Trophoblast cell (in vitro differentiated cells and primary cell): Measurements from ENCODE around the gene ADK.

Experiments
- DNase-seq, 2 donors: peaks; one replicate each; pipeline ENCODE4 v3.0.0-alpha.2; 2016
- H2AFZ ChIP-seq: 2 replicates; pipeline ENCODE4 v1.6.1; 2013; ENCODE audit warnings: low read length, moderate library complexity, mild to moderate bottlenecking; ENCODE audit not compliant: insufficient read depth, poor library complexity
- H2AK5ac ChIP-seq: 2 replicates; pipeline ENCODE4 v1.6.1; 2013; ENCODE audit warnings: mild to moderate bottlenecking, low read length
- H2BK120ac ChIP-seq: 2 replicates; pipeline ENCODE4 v1.6.1; 2013; ENCODE audit warnings: low read length, mild to moderate bottlenecking, moderate library complexity; ENCODE audit not compliant: insufficient read depth, poor library complexity
- H2BK12ac ChIP-seq: 2 replicates; pipeline ENCODE4 v1.6.1; 2013; ENCODE audit warnings: mild to moderate bottlenecking, low read length, moderate library complexity
- H2BK5ac ChIP-seq: 2 replicates; pipeline ENCODE4 v1.6.1; 2013; ENCODE audit warnings: low read length, low read depth, moderate library complexity, mild to moderate bottlenecking; ENCODE audit not compliant: poor library complexity
- H3K14ac ChIP-seq: 2 replicates; pipeline ENCODE4 v1.6.1; 2013; ENCODE audit warnings: mild to moderate bottlenecking, low read length
- H3K18ac ChIP-seq: 2 replicates; pipeline ENCODE4 v1.6.1; 2013; ENCODE audit warnings: mild to moderate bottlenecking, low read length
- H3K23ac ChIP-seq: 2 replicates; pipeline ENCODE4 v1.6.1; 2013; ENCODE audit warnings: low read length
- H3K27ac ChIP-seq: 2 replicates; pipeline ENCODE4 v1.5.1; 2013; ENCODE audit warnings: low read depth, mild to moderate bottlenecking, inconsistent platforms, low read length, moderate library complexity
- H3K27me3 ChIP-seq: 2 replicates; pipeline ENCODE4 v1.6.1; 2013; ENCODE audit warnings: inconsistent platforms, mild to moderate bottlenecking, low read length, moderate library complexity; ENCODE audit not compliant: insufficient read depth
- H3K36me3 ChIP-seq, 2 experiments: 1 replicate in 1 of 2; 2 replicates in 1 of 2; pipeline ENCODE4 v1.6.1; 2013; ENCODE audit warnings: low read length in 2 of 2, mild to moderate bottlenecking in 2 of 2, moderate library complexity in 1 of 2; ENCODE audit not compliant: insufficient read depth in 2 of 2, control insufficient read depth in 1 of 2
- H3K4ac ChIP-seq: 2 replicates; pipeline ENCODE4 v1.6.1; 2013; ENCODE audit warnings: low read depth, mild to moderate bottlenecking, low read length, moderate library complexity
- H3K4me1 ChIP-seq, 2 experiments: 1 replicate in 1 of 2; 2 replicates in 1 of 2; pipeline ENCODE4 v1.6.1; 2013; ENCODE audit warnings: low read length in 2 of 2, mild to moderate bottlenecking in 2 of 2, moderate library complexity in 1 of 2; ENCODE audit not compliant: insufficient read depth in 2 of 2, control insufficient read depth in 1 of 2
- H3K4me2 ChIP-seq: 2 replicates; pipeline ENCODE4 v1.6.1; 2013; ENCODE audit warnings: inconsistent platforms, mild to moderate bottlenecking, low read length, moderate library complexity
- H3K4me3 ChIP-seq: 2 replicates; pipeline ENCODE4 v1.5.1; 2013; ENCODE audit warnings: mild to moderate bottlenecking, low read depth, low read length, inconsistent platforms
- H3K79me1 ChIP-seq: one replicate; pipeline ENCODE4 v1.6.1; 2013; ENCODE audit warnings: low read length
- H3K79me2 ChIP-seq: 2 replicates; pipeline ENCODE4 v1.6.1; 2013; ENCODE audit warnings: low read length, mild to moderate bottlenecking; ENCODE audit not compliant: control insufficient read depth, insufficient read depth, poor library complexity
- H3K9ac ChIP-seq: 2 replicates; pipeline ENCODE4 v1.6.1; 2013; ENCODE audit warnings: mild to moderate bottlenecking, low read length
- H3K9me3 ChIP-seq: 2 replicates; pipeline ENCODE4 v1.6.1; 2013; ENCODE audit warnings: low read depth, mild to moderate bottlenecking, control low read depth, inconsistent platforms, low read length; ENCODE audit not compliant: insufficient read depth
- H4K12ac ChIP-seq: 2 replicates; pipeline ENCODE4 v1.6.1; 2013; ENCODE audit warnings: low read depth, mild to moderate bottlenecking, low read length, moderate library complexity
- H4K8ac ChIP-seq: 2 replicates; pipeline ENCODE4 v1.6.1; 2013; ENCODE audit warnings: low read depth, mild to moderate bottlenecking, low read length, moderate library complexity
- H4K91ac ChIP-seq: one replicate; pipeline ENCODE4 v1.6.1; 2013; ENCODE audit warnings: low read depth, mild to moderate bottlenecking, low read length, moderate library complexity
- WGBS: extraction: QIAGEN DNeasy Blood & Tissue Kit; methylation state at CpG from one replicate; pipeline ENCODE4 v1.1.7; 2013; ENCODE audit warnings: missing lambda C conversion rate; ENCODE audit not compliant: insufficient read length, insufficient coverage; ENCODE audit errors: extremely low coverage; 5-methylcytosine and 5-hydroxymethylcytosine counted together

Gene ADK

DNA sequence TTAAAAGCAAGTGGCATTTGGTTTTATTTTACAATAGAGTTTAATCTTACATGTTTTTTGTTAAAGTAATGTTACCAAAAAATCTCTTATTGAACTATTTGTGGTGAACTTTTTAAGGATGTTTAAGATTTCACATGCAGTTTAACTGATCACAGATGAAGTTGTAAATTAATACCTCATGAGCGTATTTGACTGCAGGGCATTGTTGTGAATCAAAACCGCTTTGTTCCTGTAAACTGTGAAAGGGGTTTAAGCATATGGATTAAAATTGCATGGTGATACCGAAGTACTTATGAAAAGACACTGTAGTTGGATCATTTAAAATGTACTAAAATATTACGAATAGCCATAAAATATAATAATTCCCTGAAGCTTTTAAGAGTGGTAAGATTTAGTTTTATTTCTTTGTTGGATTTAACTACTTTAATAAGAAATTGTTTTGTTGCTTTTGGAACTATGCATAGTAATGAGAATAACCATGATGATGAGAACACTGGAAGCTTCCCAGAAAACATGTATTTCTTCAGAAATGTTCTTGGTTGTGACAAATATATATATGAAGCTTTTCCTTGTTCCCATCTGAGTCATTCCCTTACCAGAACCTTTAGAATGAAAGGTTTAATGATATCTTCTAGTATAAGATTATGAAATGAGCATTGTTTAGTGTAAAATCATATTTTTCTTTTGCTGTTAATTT is 131.3 kb downstream of the ADK start:
- Histone ChIP-seq H3K18ac (no peak overlapping the region), H3K4me2 (no peak overlapping the region), H3K23ac (no peak overlapping the region), H2BK12ac (no peak overlapping the region), H3K4ac (no peak overlapping the region), H3K27me3 (no peaks in the 10 kb centered on the region), H2BK5ac (no peak overlapping the region), H3K79me2 (no peaks in the 10 kb centered on the region), H3K27ac (no peak overlapping the region), H4K12ac (no peak overlapping the region), H2BK120ac (no peak overlapping the region), H3K9ac (no peak overlapping the region), H3K14ac (no peak overlapping the region), H3K79me1 (no peaks in the 10 kb centered on the region), H4K91ac (no peak overlapping the region), H3K4me3 (no peak overlapping the region), H2AFZ (no peak overlapping the region), H3K4me1 (no peaks in the 10 kb centered on the region), H3K36me3 (no peaks in the 10 kb centered on the region), H2AK5ac (no peak overlapping the region), H3K9me3 (no peaks in the 10 kb centered on the region), H4K8ac (no peak overlapping the region)
- DNase-seq, result no peak
- WGBS, result no CpG with 5 or more reads among the region's 4 CpGs

DNA sequence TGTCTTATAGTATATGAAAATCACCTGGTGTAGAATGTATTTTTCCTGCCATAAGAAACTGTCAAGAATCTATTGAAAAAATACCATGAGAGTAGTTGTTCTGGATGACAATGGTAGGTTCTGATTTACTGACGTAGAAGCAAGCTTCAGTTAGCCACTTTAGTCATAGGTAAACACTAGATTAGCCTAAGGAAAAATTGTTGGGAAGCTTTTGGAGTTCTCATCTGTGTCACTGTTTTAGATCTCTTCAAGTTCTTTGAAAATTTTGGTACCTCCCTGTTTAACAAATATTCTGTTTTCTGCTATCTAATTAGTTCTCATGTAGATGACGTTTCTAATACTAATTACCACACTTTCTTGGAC is 131.8 kb downstream of the ADK start:
- H3K27ac ChIP-seq, result no peak overlapping the region
- no peak overlapping the region for H4K8ac ChIP-seq
- H3K9me3 ChIP-seq, result no peaks in the 10 kb centered on the region
- H2BK5ac ChIP-seq, result no peak overlapping the region
- H3K79me2 ChIP-seq, result no peaks in the 10 kb centered on the region
- no peaks in the 10 kb centered on the region for H3K36me3 ChIP-seq
- H3K23ac ChIP-seq, result no peak overlapping the region
- H3K4me3 ChIP-seq, result no peak overlapping the region
- H3K4me1 ChIP-seq, result no peaks in the 10 kb centered on the region
- H2AK5ac ChIP-seq, result no peak overlapping the region
- no CpG with 5 or more reads among the region's 2 CpGs for WGBS
- no peak overlapping the region for H2BK120ac ChIP-seq
- H4K12ac ChIP-seq, result no peak overlapping the region
- no peak overlapping the region for H4K91ac ChIP-seq
- no peak overlapping the region for H3K4ac ChIP-seq
- H3K9ac ChIP-seq, result no peak overlapping the region
- no peaks in the 10 kb centered on the region for H3K79me1 ChIP-seq
- peak in 1 of 2 donors; percentile 79 for DNase-seq
- H2AFZ ChIP-seq, result no peak overlapping the region
- no peaks in the 10 kb centered on the region for H3K27me3 ChIP-seq
- H3K4me2 ChIP-seq, result no peak overlapping the region
- no peak overlapping the region for H3K14ac ChIP-seq
- H2BK12ac ChIP-seq, result no peak overlapping the region
- H3K18ac ChIP-seq, result no peak overlapping the region

DNA sequence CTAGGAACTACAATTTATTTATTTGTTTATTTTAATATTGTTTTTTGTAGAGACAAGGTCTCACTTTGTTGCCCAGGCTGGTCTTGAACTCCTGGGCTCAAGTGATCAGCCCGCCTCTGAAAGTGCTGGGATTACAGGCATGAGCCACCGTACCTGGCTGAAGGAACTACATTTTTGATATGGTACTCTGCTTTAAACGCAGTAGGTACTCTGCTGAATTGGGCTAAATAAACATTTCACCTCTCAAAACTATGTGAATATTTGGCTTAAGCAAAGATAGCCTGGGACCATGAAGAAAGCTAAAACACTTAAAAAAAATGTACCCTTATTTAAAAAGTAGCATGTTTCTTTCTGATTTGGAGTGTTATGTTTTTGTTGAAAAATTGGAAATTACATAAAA is 138.2 kb downstream of the ADK start:
- Histone ChIP-seq H3K27me3 (no peaks in the 10 kb centered on the region), H3K18ac (no peak overlapping the region), H3K9me3 (no peaks in the 10 kb centered on the region), H3K14ac (no peak overlapping the region), H2AFZ (no peak overlapping the region), H4K91ac (no peak overlapping the region), H3K79me2 (no peaks in the 10 kb centered on the region), H3K36me3 (no peaks in the 10 kb centered on the region), H3K23ac (no peak overlapping the region), H2AK5ac (no peak overlapping the region), H2BK5ac (no peak overlapping the region), H3K27ac (no peak overlapping the region), H4K12ac (no peak overlapping the region), H3K9ac (no peak overlapping the region), H3K4ac (no peak overlapping the region), H3K4me3 (no peak overlapping the region), H3K4me2 (no peak overlapping the region), H2BK120ac (no peak overlapping the region), H3K4me1 (no peaks in the 10 kb centered on the region), H2BK12ac (no peak overlapping the region), H3K79me1 (no peaks in the 10 kb centered on the region), H4K8ac (no peak overlapping the region)
- DNase-seq, result no peak
- no CpG with 5 or more reads among the region's 3 CpGs for WGBS

DNA sequence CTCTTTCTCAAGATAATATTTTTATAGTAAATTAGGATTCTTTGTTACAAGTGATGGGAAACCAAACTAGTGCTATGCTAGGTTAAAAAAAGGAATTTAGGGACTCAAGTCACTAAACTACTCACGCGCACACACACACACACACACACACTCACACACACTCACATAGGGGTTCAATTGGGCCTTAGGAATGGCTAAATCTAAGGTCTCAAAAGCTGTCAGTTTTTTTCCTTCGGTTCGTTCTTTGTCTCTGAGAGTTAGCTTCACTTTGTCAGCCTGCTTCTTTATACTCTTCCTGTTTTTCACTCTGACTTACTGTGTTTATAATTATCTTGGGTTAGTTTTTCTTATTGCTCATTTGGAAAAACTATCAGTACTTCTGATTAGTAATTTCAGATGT is 138.9 kb downstream of the ADK start:
- Histone ChIP-seq H2BK120ac (no peak overlapping the region), H2BK5ac (no peak overlapping the region), H2BK12ac (no peak overlapping the region), H4K91ac (no peak overlapping the region), H3K9ac (no peak overlapping the region), H2AFZ (no peak overlapping the region), H3K79me2 (no peaks in the 10 kb centered on the region), H4K8ac (no peak overlapping the region), H3K27ac (no peak overlapping the region), H3K4ac (no peak overlapping the region), H3K23ac (no peak overlapping the region), H3K9me3 (no peaks in the 10 kb centered on the region), H4K12ac (no peak overlapping the region), H3K4me1 (no peaks in the 10 kb centered on the region), H3K18ac (no peak overlapping the region), H3K4me3 (no peak overlapping the region), H3K79me1 (no peaks in the 10 kb centered on the region), H3K14ac (no peak overlapping the region), H3K4me2 (no peak overlapping the region), H3K36me3 (peaks cover 0 to under 1% of the 10 kb centered on the region in 2 experiments), H3K27me3 (no peaks in the 10 kb centered on the region), H2AK5ac (no peak overlapping the region)
- no peak for DNase-seq
- WGBS, result no CpG with 5 or more reads among the region's 4 CpGs
